ENCODE measurements around the gene QRFP. TPM values are rescaled to one million over a fixed set of nuclear protein-coding genes. Genes with fewer than 3 reads are reported as not detected.

Gene QRFP
- total and polyA plus RNA-seq, 4 donors = 0.05 TPM; not detected in 3

DNA sequence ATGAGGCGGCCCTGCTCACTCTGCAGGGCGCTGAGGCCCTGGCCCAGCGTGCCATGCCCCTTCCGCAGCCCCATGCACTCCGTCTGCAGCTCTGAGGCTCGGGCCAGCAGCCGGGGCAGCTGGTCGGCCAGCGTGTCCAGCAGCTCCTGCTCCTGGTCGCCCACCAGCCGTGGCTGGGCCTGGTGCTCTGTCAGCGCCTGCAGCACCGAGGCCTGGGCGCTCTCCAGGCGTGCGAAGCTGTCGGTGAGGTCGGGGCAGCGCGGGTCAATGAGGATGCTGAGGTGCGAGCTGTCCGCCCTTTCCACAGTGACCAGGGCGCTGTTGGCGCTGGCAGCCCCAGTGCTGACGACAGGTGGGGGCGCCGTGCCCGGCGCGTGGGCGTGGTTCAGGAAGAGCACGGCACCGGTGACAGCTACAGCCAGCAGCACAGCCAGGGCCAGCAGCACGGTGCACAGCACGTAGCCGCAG is 33.0 kb upstream of the QRFP start:
- no peak for DNase-seq (ENCODE audit: low spot score)
- Histone ChIP-seq H3K9me3 (ENCODE audit: control insufficient read depth in 4 of 4, low read length in 3 of 4) (no peaks in the 10 kb centered on the region), H3K36me3 (ENCODE audit: control insufficient read depth in 4 of 4, insufficient read depth in 3 of 4, low read depth in 1 of 4, low read length in 3 of 4) (no peaks in the 10 kb centered on the region), H3K27me3 (ENCODE audit: control insufficient read depth in 4 of 4, insufficient read depth in 4 of 4, low read length in 3 of 4) (peaks cover 0 to 7% (median 2%) of the 10 kb centered on the region in 4 donors), H3K9ac (ENCODE audit: low read depth in 1 of 2, low read length in 2 of 2) (no peak overlapping the region), H3K4me3 (ENCODE audit: low read depth in 1 of 3, low read length in 3 of 3) (no peak overlapping the region), H3K27ac (ENCODE audit: low read depth in 1 of 2, low read length in 2 of 2) (no peak overlapping the region), H3K4me1 (ENCODE audit: control insufficient read depth in 4 of 4, insufficient read depth in 4 of 4, low read length in 3 of 4) (no peaks in the 10 kb centered on the region)
- 88% methylated on average over 36 of the region's 36 CpGs for WGBS
- TF ChIP-seq RXRA (IDR thresholded peaks at IDR 0.05) (no peak), YY1 (IDR thresholded peaks at IDR 0.05) (no peak), HNF4G (IDR thresholded peaks at IDR 0.05) (no peak)
- TF ChIP-seq, protein P1, sequence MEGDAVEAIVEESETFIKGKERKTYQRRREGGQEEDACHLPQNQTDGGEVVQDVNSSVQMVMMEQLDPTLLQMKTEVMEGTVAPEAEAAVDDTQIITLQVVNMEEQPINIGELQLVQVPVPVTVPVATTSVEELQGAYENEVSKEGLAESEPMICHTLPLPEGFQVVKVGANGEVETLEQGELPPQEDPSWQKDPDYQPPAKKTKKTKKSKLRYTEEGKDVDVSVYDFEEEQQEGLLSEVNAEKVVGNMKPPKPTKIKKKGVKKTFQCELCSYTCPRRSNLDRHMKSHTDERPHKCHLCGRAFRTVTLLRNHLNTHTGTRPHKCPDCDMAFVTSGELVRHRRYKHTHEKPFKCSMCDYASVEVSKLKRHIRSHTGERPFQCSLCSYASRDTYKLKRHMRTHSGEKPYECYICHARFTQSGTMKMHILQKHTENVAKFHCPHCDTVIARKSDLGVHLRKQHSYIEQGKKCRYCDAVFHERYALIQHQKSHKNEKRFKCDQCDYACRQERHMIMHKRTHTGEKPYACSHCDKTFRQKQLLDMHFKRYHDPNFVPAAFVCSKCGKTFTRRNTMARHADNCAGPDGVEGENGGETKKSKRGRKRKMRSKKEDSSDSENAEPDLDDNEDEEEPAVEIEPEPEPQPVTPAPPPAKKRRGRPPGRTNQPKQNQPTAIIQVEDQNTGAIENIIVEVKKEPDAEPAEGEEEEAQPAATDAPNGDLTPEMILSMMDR (IDR thresholded peaks at IDR 0.05; ENCODE audit: low read depth, low read length, missing input control) = no peak

DNA sequence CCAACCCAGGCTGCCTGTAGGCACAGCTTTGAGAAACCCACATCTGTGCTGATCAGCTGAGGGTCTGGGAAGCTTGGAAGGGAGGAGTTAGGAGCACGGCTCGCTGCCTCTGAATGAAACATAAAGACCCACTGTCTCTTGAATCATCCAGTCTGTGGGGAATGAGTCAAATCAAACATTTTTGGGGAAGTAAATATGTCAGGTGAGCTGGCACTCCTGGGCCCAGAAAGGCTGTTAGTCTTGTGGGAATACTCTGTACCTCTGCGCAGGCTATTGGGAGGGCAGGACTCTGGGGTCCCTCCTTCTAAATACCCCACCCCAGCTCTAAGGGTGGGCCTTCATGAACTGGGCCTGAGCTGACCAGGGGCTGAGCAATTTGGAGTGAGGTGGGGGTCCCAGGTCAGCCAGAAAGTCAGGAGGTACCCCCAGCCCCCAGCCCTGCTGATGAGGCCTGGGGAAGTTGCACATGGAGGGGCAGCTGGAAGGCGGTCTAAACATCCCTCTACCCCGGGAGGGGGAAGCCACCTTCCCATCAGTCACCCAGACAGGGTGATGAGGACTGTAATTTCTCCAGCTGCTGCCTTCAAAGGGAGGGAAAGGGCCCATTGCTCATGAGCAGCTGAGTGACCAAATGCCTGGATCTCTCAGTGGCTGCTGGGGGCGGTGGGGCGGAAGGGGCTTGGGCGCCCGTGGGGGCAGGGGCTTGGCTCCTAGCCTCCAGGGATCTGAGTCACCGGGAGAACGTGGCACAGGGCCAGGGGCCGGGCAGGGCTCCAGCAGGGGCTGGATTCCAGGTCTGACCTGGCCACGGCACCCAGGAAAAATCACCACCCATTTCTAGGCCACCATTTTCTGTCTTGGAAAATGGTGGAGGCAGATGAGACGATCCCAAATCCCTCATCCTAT is 31.6 kb upstream of the QRFP start:
- H3K36me3 ChIP-seq (ENCODE audit: control insufficient read depth in 4 of 4, insufficient read depth in 3 of 4, low read depth in 1 of 4, low read length in 3 of 4) = no peaks in the 10 kb centered on the region
- H3K9me3 ChIP-seq (ENCODE audit: control insufficient read depth in 4 of 4, low read length in 3 of 4) = no peaks in the 10 kb centered on the region
- H3K4me3 ChIP-seq (ENCODE audit: low read depth in 1 of 3, low read length in 3 of 3) = no peak overlapping the region
- DNase-seq (ENCODE audit: low spot score) = no peak
- no peak overlapping the region for H3K9ac ChIP-seq (ENCODE audit: low read depth in 1 of 2, low read length in 2 of 2)
- H3K27ac ChIP-seq (ENCODE audit: low read depth in 1 of 2, low read length in 2 of 2) = no peak overlapping the region
- WGBS = 51% methylated on average over 14 of the region's 14 CpGs
- H3K4me1 ChIP-seq (ENCODE audit: control insufficient read depth in 4 of 4, insufficient read depth in 4 of 4, low read length in 3 of 4) = no peaks in the 10 kb centered on the region
- peaks cover 0 to 2% (median 0%) of the 10 kb centered on the region in 4 donors for H3K27me3 ChIP-seq (ENCODE audit: control insufficient read depth in 4 of 4, insufficient read depth in 4 of 4, low read length in 3 of 4)
- TF ChIP-seq FOXA1 (IDR thresholded peaks at IDR 0.05) = no peak
- TF ChIP-seq, protein P2, sequence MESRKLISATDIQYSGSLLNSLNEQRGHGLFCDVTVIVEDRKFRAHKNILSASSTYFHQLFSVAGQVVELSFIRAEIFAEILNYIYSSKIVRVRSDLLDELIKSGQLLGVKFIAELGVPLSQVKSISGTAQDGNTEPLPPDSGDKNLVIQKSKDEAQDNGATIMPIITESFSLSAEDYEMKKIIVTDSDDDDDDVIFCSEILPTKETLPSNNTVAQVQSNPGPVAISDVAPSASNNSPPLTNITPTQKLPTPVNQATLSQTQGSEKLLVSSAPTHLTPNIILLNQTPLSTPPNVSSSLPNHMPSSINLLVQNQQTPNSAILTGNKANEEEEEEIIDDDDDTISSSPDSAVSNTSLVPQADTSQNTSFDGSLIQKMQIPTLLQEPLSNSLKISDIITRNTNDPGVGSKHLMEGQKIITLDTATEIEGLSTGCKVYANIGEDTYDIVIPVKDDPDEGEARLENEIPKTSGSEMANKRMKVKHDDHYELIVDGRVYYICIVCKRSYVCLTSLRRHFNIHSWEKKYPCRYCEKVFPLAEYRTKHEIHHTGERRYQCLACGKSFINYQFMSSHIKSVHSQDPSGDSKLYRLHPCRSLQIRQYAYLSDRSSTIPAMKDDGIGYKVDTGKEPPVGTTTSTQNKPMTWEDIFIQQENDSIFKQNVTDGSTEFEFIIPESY (IDR thresholded peaks at IDR 0.05) = no peak
- TF ChIP-seq RAD21 (IDR thresholded peaks at IDR 0.05) = no peak
- no peak for TF ChIP-seq GABPA (IDR thresholded peaks at IDR 0.05 in 1 of 2, conservative IDR thresholded peaks at IDR 0.05 in 1 of 2)
- no peak for TF ChIP-seq TAF1 (conservative IDR thresholded peaks at IDR 0.05)
- TF ChIP-seq, protein P1 (IDR thresholded peaks at IDR 0.05; ENCODE audit: low read depth, low read length, missing input control) = no peak
- TF ChIP-seq, protein P3, sequence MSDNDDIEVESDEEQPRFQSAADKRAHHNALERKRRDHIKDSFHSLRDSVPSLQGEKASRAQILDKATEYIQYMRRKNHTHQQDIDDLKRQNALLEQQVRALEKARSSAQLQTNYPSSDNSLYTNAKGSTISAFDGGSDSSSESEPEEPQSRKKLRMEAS (IDR thresholded peaks at IDR 0.05) = no peak

Data from liver (tissue), 9 donors.